Stimulated activated CD8-positive, alpha-beta memory T cell treated with anti-CD3 and anti-CD28 coated beads, Interleukin-15, amount 100 ng/mL, for 4 hours (primary cell): Measurements from ENCODE around the gene PRR5.
"Not testable (repeated sequence)": the region's sequence is repeated elsewhere in the genome, so short reads cannot be mapped to it uniquely, and the experiment has no call there.

ENCODE experiments used
- DNase-seq, 2 donors: peaks; one replicate each; pipeline ENCODE4 v3.0.0-alpha.2; 2020; ENCODE audit warnings: low read depth in 2 of 2

Gene PRR5

GRCh38 chr22:44673406-44673805 is 28.6 kb upstream of the PRR5 start:
- DNase-seq = no peak

GRCh38 chr22:44676066-44676440 is 26.0 kb upstream of the PRR5 start:
- DNase-seq = not testable (repeated sequence)

GRCh38 chr22:44676441-44677352 is 25.3 kb upstream of the PRR5 start:
- no peak for DNase-seq

- no peak for DNase-seq
Measured at GRCh38 chr22:44677353-44677840, 24.6 kb upstream of the PRR5 start.

- no peak for DNase-seq
Measured at GRCh38 chr22:44677871-44678555, 24.0 kb upstream of the PRR5 start.

GRCh38 chr22:44678556-44679305 is 23.3 kb upstream of the PRR5 start:
- DNase-seq = no peak

- not testable (repeated sequence) for DNase-seq
Measured at GRCh38 chr22:44679306-44679647, 22.7 kb upstream of the PRR5 start.

GRCh38 chr22:44680058-44680457 is 21.9 kb upstream of the PRR5 start:
- DNase-seq = no peak

- DNase-seq = no peak
Measured at GRCh38 chr22:44680481-44680894, 21.5 kb upstream of the PRR5 start.

GRCh38 chr22:44682556-44683168 is 19.3 kb upstream of the PRR5 start:
- DNase-seq = no peak

GRCh38 chr22:44683237-44683636 is 18.8 kb upstream of the PRR5 start:
- DNase-seq = no peak

- no peak for DNase-seq
Measured at GRCh38 chr22:44683881-44684280, 18.1 kb upstream of the PRR5 start.

GRCh38 chr22:44684506-44685383 is 17.3 kb upstream of the PRR5 start:
- DNase-seq = peak; percentile 60 to 61

GRCh38 chr22:44685384-44686056 is 16.5 kb upstream of the PRR5 start:
- peak; percentile 73 to 83 for DNase-seq

- DNase-seq = no peak
Measured at GRCh38 chr22:44686873-44687600, 15.0 kb upstream of the PRR5 start.

GRCh38 chr22:44689173-44689572 is 12.8 kb upstream of the PRR5 start:
- no peak for DNase-seq

GRCh38 chr22:44689915-44690524 is 12.0 kb upstream of the PRR5 start:
- no peak for DNase-seq

- no peak for DNase-seq
Measured at GRCh38 chr22:44691796-44692661, 10.0 kb upstream of the PRR5 start.
